ENCODE measurements around the gene ELF2.
"Not testable (repeated sequence)": the region's sequence is repeated elsewhere in the genome, so short reads cannot be mapped to it uniquely, and the experiment has no call there.

Gene ELF2

GRCh38 chr4:139076016-139076744, 100.8 kb downstream of the ELF2 start:
- DNase-seq, result no peak

DNA sequence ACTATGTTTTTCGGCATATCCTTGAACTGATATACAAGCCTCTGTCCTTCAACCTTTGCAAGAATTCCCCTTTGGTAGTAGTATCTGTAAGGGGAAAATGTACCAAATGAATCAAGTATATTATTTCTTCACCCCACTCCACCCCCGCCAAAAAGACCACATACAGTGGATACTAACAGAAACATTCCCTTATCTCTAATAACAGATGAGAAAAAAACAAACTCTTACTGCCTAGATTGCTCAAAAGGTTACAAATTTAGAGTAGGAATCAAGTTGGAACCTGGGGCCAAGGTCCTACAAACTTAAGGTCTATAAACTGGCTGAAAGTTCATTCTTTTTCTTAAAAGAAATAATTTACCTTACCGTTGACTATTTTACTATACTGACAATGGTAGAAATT, 116.4 kb downstream of the ELF2 start:
- no peak for DNase-seq

DNA sequence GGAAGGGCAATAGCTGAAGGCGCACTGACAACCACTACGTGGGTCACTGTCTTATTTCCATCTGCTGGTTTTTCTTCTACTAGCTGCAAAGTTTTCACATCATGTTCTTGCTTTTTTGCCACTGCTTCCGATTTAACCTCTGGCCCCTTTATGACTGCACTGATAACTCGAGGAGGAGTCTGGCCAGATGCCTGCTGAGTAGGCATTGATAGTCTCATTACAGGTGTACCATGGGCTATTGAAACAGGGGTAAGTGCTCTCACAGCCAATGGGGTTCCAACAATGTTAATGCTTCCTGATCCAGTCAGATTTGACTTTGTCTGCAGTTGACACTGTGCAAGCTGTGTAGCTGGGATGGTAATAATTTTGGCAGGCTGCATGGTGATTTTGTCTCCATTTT, 118.0 kb downstream of the ELF2 start:
- not testable (repeated sequence) for DNase-seq

DNA sequence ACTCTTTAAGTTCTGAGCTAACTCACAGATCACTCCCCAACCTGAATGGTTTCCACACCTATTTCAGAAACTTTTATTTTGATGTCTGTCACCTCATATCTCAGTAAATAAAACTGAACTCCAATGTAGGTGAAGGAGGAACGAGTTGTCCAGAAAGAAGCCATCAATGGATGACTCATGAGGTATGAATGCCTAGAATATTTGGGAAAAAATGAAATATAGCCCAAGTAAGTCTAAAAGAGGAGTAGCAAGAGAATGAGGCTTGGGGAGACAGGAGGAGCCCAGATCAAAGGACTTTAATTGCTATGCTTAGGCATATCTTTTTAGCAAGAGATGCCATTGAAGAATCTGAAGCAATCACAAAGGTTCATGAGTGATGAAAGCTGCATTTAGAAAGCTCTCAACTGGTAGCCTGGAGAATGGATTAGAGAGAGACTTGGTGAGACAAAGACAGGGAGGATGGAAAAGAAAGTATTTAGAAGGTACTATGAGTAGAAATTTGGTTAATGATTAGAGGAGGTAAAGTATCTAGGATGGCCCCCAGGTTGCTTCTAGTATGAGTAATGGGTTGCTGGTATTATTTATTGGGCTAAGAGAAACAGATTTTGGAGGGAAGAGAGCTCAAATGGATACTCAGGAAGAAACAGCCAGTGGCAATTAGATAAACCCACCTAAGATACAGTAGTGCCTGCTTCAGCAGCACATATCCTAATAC, 122.1 kb downstream of the ELF2 start:
- DNase-seq, result no peak

DNA sequence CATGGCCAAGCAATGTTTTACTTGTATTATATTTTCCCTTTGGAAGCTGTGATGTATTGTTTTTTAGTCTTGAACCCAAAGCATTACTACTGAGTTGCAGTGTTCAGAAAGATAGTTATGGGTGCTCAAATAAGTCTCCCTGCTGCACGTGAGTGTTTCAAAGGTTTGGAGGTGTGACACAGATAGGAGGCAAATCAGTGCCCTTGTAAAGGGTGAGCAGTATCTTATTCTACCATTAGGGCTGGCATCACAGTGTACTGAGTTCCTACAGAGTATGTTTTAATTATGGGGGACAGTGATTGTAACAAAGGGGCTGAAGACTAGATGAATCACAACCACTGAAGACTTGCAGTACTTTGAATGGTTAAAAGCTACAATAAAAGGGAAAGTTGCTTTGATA, 123.1 kb downstream of the ELF2 start:
- DNase-seq, result no peak

- no peak for DNase-seq
These were observed 126.6 kb downstream of the ELF2 start for GRCh38 chr4:139050446-139050845.

GRCh38 chr4:139048026-139048425, 129.0 kb downstream of the ELF2 start:
- no peak for DNase-seq

GRCh38 chr4:139044291-139044690, 132.7 kb downstream of the ELF2 start:
- DNase-seq, result no peak

DNA sequence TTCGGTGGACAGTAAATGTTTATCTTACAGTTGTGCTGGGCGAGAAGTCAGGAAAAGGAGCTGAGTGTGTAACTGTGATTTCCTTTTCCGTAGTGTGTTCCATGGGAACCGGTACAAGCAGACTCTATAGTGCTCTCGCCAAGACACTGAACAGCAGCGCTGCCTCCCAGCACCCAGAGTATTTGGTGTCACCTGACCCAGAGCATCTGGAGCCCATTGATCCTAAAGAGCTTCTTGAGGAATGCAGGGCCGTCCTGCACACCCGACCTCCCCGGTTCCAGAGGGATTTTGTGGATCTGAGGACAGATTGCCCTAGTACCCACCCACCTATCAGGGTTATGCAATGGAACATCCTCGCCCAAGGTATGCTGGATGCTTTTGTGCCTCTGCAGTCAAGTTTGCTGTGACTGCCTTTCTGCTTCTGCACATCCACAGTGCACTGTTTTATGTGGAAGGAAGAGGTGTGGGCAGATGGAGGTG, 134.0 kb downstream of the ELF2 start:
- DNase-seq, result peak in 1 of 14 donors; percentile 7

DNA sequence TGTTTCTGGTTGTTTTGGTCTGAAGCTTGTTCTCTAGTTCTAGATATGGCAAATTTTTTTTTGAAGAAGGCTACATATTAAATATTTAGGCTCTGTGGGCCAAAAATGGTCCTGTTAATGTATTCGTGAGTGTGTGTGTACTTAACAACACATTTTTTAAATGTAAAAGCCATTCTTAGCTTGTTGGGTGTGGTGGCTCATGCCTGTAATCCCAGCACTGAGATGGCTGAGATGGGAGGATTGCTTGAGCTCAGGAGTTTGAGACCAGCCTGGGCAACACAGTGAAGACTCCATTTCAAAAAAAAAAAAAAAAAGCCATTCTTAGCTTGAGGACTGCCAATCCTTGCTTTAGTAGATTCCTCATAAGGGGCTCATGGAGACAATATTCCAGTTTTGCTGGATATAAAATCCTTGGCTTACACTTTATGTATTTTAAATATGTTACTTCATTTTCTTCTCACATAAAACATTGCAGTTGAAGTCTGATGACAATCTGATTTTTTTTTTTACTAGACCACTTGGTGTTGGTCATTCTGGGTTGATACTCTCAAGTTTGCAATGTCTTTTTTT, 138.1 kb downstream of the ELF2 start:
- DNase-seq, result no peak

- DNase-seq, result no peak
These were observed 140.1 kb downstream of the ELF2 start for GRCh38 chr4:139036885-139037284.

DNA sequence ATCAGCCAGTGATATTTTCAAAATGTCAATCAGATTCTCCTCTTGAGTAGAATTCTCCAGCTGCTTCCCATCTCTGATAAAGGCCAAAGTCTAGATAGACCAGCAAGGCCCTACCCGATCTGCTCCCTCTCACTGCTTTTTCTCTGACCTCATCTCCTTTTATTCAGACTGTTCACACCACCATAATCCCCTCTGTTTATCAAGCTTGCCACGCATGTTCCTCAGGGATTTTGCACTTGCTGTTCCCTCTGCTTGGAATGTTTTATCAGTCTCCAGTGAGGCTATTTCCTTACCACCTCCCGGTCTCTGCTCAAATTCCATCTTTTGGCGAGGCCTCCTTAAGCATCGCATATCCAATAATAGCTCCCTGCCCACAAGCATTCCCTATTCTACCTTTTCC, 141.4 kb downstream of the ELF2 start:
- DNase-seq, result no peak

- peak in 12 of 14 donors; percentile 7 to 69 (median 46) for DNase-seq
These were observed 146.3 kb downstream of the ELF2 start for GRCh38 chr4:139030614-139031235.

DNA sequence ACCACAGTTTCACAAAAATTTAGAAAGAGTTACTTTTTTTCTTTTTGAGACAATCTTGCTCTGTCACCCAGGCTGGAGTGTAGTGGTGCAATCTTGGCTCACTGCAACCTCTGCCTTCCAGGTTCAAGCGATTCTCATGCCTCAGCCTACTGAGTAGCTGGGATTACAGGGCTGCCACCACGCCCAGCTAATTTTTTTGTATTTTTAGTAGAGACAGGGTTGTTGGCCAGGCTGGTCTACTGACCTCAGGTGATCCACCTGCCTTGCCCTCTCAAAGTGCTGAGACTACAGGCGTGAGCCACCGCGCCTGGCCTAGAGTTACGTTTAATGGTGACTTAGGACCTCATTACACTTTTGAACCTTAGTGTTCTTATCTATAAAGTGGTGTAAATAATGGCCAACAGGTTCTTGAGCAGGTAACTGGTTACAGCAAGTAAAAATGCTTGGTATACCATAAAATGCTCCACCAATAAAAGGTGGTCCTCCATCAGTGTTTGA, 147.1 kb downstream of the ELF2 start:
- not testable (repeated sequence) for DNase-seq

- DNase-seq, result peak in 11 of 14 donors; percentile 5 to 72 (median 42)
These were observed 148.8 kb downstream of the ELF2 start for GRCh38 chr4:139028191-139028661.

DNA sequence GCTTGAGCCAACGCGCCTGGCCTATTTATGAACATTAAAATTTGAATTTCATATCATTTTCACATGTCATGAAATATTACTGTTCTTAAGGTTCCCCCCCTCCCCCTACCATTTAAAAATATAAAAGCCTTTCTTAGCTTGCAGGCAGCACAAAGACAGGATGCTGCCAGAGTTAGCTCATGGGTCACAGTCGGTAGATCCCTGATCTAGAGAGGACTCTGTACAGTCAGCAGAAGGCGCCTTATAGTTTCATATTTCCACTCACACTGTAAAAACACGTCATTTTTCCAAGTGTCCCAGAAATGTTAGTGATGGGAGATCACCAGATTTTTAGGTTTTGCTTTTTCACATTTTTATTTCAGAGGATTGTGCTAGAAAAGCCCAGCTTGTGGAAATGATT, 149.2 kb downstream of the ELF2 start:
- DNase-seq, result no peak

DNA sequence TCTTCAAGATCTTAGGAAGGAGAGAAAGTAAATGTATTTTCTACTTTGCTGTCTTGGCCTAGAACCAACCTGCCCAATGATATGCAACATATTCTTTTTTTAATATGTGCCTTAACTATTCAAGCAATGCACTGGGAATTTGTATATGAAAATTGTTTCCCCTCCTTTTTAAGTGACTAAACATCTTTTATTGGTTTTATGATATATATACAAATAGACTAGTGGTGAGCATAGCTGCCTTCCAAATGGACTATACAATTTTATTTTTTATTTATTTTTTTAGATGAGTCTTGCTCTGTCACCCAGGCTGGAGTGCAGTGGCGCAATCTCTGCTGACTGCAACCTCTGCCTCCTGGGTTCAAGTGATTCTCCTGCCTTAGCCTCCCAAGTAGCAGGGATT, 151.2 kb downstream of the ELF2 start:
- no peak for DNase-seq

- DNase-seq, result no peak
These were observed 152.3 kb downstream of the ELF2 start for GRCh38 chr4:139024686-139025085.

DNA sequence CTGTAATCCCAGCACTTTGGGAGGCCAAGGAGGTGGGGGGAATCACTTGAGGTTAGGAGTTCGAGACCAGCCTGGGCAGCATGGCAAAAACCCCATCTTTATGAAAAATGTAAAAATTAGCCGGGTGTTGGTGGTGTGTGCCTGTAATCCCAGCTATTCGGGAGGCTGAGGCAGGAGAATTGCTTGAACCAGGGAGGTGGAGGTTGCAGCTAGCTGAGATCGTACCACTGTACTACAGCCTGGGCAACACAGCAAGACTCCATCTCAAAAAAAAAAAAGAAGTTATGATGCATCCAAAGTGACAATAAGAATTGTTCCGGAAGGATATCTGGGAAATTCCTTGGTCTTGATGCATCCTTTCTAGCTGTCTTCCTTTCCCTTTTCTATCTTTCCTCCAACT, 154.2 kb downstream of the ELF2 start:
- no peak for DNase-seq

- DNase-seq, result not testable (repeated sequence)
These were observed 155.9 kb downstream of the ELF2 start for GRCh38 chr4:139021071-139021470.

GRCh38 chr4:139020384-139020783, 156.6 kb downstream of the ELF2 start:
- no peak for DNase-seq

DNA sequence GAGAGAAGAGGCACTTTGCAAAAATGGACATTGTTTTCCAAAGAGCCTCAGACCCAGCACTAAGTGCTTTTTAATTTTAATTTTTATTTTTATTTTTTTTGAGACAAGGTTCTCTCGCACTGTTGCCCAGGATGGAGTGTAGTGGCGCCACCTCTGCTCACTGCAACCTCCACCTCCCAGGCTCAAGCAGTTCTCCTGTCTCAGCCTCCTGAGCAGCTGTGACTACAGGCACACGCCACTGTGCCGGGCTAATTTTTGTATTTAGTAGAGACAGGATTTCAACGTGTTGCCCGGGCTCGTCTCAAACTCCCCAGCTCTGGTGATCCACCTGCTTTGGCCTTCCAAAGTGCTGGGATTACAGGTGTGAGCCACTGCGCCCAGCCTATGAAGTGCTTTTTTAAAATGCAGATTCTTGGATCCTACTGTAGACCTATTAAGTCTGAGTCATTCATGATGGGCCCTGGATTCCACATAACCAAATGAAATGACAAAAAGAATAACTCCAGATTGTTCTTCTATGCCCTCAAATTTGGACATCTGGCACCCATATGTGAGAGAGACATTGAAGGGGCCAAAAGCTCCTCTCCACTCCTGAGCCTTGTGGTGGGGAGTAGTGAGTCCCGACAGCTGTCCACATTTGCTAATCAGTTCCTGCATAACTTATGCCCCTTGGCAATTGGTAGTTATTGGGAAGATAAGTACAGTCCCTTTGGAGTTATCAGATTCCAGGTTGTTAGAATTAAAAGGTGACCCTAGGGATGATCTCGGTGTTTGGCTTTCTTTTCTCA, 157.9 kb downstream of the ELF2 start:
- no peak for DNase-seq

All from C1 segment of cervical spinal cord (tissue), 14 donors.